Sigmoid colon (tissue), 4 donors: Measurements from ENCODE around the gene ZNF324B.

Experiments
- EP300 ChIP-seq, 4 donors: sonication (generic); formaldehyde crosslinking; IDR thresholded peaks; one replicate each; pipeline ENCODE4 v1.6.1; 2017; ENCODE audit warnings: antibody characterized with exemption in 4 of 4
- POLR2A ChIP-seq, 2 donors: fragments of 450-650 bp; IDR thresholded peaks; one replicate each; pipeline ENCODE4 v1.6.1; 2016; ENCODE audit warnings: antibody characterized with exemption in 2 of 2, mild to moderate bottlenecking in 2 of 2, moderate library complexity in 2 of 2
- POLR2AphosphoS5 ChIP-seq, 4 donors: sonication (generic); formaldehyde crosslinking; IDR thresholded peaks; one replicate each; pipeline ENCODE4 v1.6.1; 2017; ENCODE audit warnings: antibody characterized with exemption in 4 of 4
- TF ChIP-seq, protein P1 (sequence below), 4 experiments: fragments of 450-650 bp in 3 of 4; fragments of 200-600 bp in 1 of 4; IDR thresholded peaks; one replicate each; pipeline ENCODE4 v1.5.1; 2016 to 2019; ENCODE audit warnings: antibody characterized with exemption in 4 of 4, mild to moderate bottlenecking in 3 of 4, moderate library complexity in 2 of 4

DNA sequence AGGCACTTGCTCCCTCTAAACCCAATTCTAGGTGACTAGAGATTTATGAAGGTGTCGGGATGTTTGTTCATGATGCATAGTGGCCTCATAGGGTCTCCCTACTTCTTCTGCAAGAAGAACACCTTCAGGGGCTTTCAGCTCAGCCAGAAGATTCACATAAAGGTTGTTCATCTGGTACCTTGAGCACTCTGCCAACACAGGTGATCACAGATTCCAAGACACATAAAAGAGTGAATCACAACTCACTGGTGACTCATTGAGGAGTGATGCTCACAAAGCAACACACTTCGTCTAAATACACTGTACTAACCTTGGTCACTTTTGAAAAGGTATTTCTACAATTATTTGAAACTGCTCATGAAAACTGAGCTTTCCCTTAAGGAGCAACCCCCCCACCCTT is 8.6 kb downstream of the ZNF324B start:
- TF ChIP-seq, protein P1, sequence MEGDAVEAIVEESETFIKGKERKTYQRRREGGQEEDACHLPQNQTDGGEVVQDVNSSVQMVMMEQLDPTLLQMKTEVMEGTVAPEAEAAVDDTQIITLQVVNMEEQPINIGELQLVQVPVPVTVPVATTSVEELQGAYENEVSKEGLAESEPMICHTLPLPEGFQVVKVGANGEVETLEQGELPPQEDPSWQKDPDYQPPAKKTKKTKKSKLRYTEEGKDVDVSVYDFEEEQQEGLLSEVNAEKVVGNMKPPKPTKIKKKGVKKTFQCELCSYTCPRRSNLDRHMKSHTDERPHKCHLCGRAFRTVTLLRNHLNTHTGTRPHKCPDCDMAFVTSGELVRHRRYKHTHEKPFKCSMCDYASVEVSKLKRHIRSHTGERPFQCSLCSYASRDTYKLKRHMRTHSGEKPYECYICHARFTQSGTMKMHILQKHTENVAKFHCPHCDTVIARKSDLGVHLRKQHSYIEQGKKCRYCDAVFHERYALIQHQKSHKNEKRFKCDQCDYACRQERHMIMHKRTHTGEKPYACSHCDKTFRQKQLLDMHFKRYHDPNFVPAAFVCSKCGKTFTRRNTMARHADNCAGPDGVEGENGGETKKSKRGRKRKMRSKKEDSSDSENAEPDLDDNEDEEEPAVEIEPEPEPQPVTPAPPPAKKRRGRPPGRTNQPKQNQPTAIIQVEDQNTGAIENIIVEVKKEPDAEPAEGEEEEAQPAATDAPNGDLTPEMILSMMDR (IDR thresholded peaks at IDR 0.05) = no peak
- no peak for TF ChIP-seq POLR2AphosphoS5 (IDR thresholded peaks at IDR 0.05)
- no peak for TF ChIP-seq EP300 (IDR thresholded peaks at IDR 0.05)
- TF ChIP-seq POLR2A (IDR thresholded peaks at IDR 0.05) = no peak
